HCT116 (cell line): ENCODE results near the gene GJA10. TPM values are rescaled to one million over a fixed set of nuclear protein-coding genes. Genes with fewer than 3 reads are reported as not detected.

ENCODE experiments used
- ATAC-seq: fragments of 200-7000 bp; cut with Tn5 transposase; 2 replicates; pipeline ENCODE4 v1.9.1; 2020; ENCODE audit warnings: mild to moderate bottlenecking, moderate library complexity
- BruUV-seq: library from RNA; stranded (reverse); fragments of 400-500 nt; replicated peaks from 2 replicates; lab custom pipeline; 2021; lab: Mats Ljungman, UMichigan
- CTCF ChIA-PET: fragments of 300-600 bp; sonication (Branson Sonifier 250); formaldehyde crosslinking; loops from one replicate; lab custom pipeline; 2021; ENCODE audit warnings: antibody characterized with exemption; lab: Charles Lee
- POLR2A ChIA-PET: fragments of 300-600, 350-600 bp; sonication (Branson Sonifier 250); formaldehyde crosslinking; loops from one replicate; lab custom pipeline; 2021; ENCODE audit warnings: antibody characterized with exemption; lab: Charles Lee
- RAD21 ChIA-PET, 2 experiments: fragments of 300-600 bp; sonication (Branson Sonifier 250); formaldehyde crosslinking; loops; one replicate each; lab custom pipeline; 2023; ENCODE audit warnings: low total read pairs in 2 of 2; ENCODE audit not compliant: uncharacterized antibody in 2 of 2, unreplicated experiment in 2 of 2, low non-redundant PET in 1 of 2; lab: Charles Lee
- DNase-seq: peaks from one replicate; pipeline ENCODE4 v3.0.0-alpha.2; 2010; ENCODE audit warnings: low read depth, low spot score
- H2AFZ ChIP-seq: fragments of 200-600 bp; shearing (Covaris generic), sonication (generic); 2 replicates; pipeline ENCODE4 v1.6.1; 2017; ENCODE audit warnings: low read depth, mixed run types, mixed read lengths, antibody characterized with exemption, low read length; ENCODE audit not compliant: poor library complexity, severe bottlenecking
- H3K27ac ChIP-seq: 2 replicates; pipeline ENCODE4 v1.5.1; 2012; ENCODE audit warnings: low read depth, low read length
- H3K27me3 ChIP-seq: fragments of 200-600 bp; sonication (generic); 2 replicates; pipeline ENCODE4 v1.6.1; 2016; ENCODE audit warnings: mixed run types, low read length, mixed read lengths; ENCODE audit not compliant: insufficient read depth
- H3K36me3 ChIP-seq, 2 experiments: fragments of 200-500 bp in 1 of 2; fragments of 200-600 bp in 1 of 2; sonication (Bioruptor generic) in 1 of 2; sonication (generic) in 1 of 2; 2 replicates each; pipeline versions ENCODE4 v1.5.1 to v1.6.1; 2014 to 2016; ENCODE audit warnings: low read length in 2 of 2, inconsistent platforms in 1 of 2, mixed read lengths in 1 of 2, mixed run types in 1 of 2; ENCODE audit not compliant: insufficient read depth in 2 of 2, control insufficient read depth in 1 of 2
- H3K4me1 ChIP-seq, 2 experiments: fragments of 200-600 bp in 1 of 2; sonication (generic) in 1 of 2; 2 replicates each; pipeline versions ENCODE4 v1.5.1 to v1.6.1; 2012 to 2017; ENCODE audit warnings: low read length in 2 of 2, inconsistent platforms in 1 of 2, mild to moderate bottlenecking in 1 of 2, mixed read lengths in 1 of 2, mixed run types in 1 of 2, moderate library complexity in 1 of 2; ENCODE audit not compliant: insufficient read depth in 2 of 2, control insufficient read depth in 1 of 2
- H3K4me2 ChIP-seq: fragments of 200-600 bp; sonication (generic); 2 replicates; pipeline ENCODE4 v1.6.1; 2017; ENCODE audit warnings: mixed run types, low read length, mixed read lengths
- H3K4me3 ChIP-seq, 2 experiments: fragments of 200-600 bp in 1 of 2; sonication (generic) in 1 of 2; replicated peaks in 1 of 2; 2 replicates each; pipeline ENCODE4 v1.5.1; 2011 to 2016; ENCODE audit warnings: low read length in 2 of 2, control low read depth in 1 of 2, low read depth in 1 of 2, mild to moderate bottlenecking in 1 of 2, mixed read lengths in 1 of 2, mixed run types in 1 of 2
- H3K79me2 ChIP-seq: fragments of 200-600 bp; sonication (generic); 2 replicates; pipeline ENCODE4 v1.6.1; 2017; ENCODE audit warnings: mild to moderate bottlenecking, mixed run types, low read length, moderate library complexity, mixed read lengths; ENCODE audit not compliant: insufficient read depth
- H3K9ac ChIP-seq: fragments of 200-600 bp; sonication (generic); 2 replicates; pipeline ENCODE4 v1.6.1; 2016; ENCODE audit warnings: low read length, mixed read lengths
- H3K9me2 ChIP-seq: fragments of 200-600 bp; sonication (generic), shearing (Covaris generic); 2 replicates; pipeline ENCODE4 v1.6.1; 2017; ENCODE audit warnings: mixed run types, mild to moderate bottlenecking, moderate library complexity; ENCODE audit not compliant: insufficient read depth
- H3K9me3 ChIP-seq, 2 experiments: fragments of 200-500 bp in 1 of 2; fragments of 200-600 bp in 1 of 2; sonication (Bioruptor generic) in 1 of 2; sonication (generic) in 1 of 2; 2 replicates each; pipeline ENCODE4 v1.6.1; 2014 to 2017; ENCODE audit warnings: low read length in 2 of 2, mixed read lengths in 2 of 2, inconsistent platforms in 1 of 2, low read depth in 1 of 2, mild to moderate bottlenecking in 1 of 2, mixed run types in 1 of 2, moderate library complexity in 1 of 2; ENCODE audit not compliant: control insufficient read depth in 1 of 2, insufficient read depth in 1 of 2
- H4K20me1 ChIP-seq: fragments of 200-600 bp; sonication (generic), shearing (Covaris generic); 2 replicates; pipeline ENCODE4 v1.6.1; 2017; ENCODE audit warnings: mixed run types, mild to moderate bottlenecking, moderate library complexity; ENCODE audit not compliant: insufficient read depth
- CEBPB ChIP-seq: IDR thresholded peaks from 2 replicates; pipeline ENCODE4 v1.6.1; 2012; ENCODE audit warnings: low read depth
- CTCF ChIP-seq, 3 experiments: fragments of 200-600 bp in 1 of 3; sonication (generic) in 1 of 3; IDR thresholded peaks in 2 of 3; conservative IDR thresholded peaks in 1 of 3; 2 replicates each; pipeline ENCODE4 v1.5.1; 2012 to 2017; ENCODE audit warnings: low read depth in 2 of 3, low read length in 2 of 3, antibody characterized with exemption in 1 of 3, borderline replicate concordance in 1 of 3, control low read depth in 1 of 3, mild to moderate bottlenecking in 1 of 3, mixed read lengths in 1 of 3, mixed run types in 1 of 3, moderate library complexity in 1 of 3; ENCODE audit not compliant: insufficient read depth in 1 of 3
- EZH2 ChIP-seq: fragments of 200-600 bp; sonication (generic); IDR thresholded peaks from 2 replicates; pipeline ENCODE4 v1.6.1; 2017; ENCODE audit warnings: antibody characterized with exemption, mixed run types
- FOSL1 ChIP-seq: IDR thresholded peaks from 2 replicates; pipeline ENCODE4 v1.6.1; 2012; ENCODE audit warnings: low read depth
- MAX ChIP-seq: IDR thresholded peaks from 2 replicates; pipeline ENCODE4 v1.6.1; 2012
- REST ChIP-seq: IDR thresholded peaks from 2 replicates; pipeline ENCODE4 v1.6.1; 2012; ENCODE audit warnings: low read depth
- SP1 ChIP-seq: IDR thresholded peaks from 2 replicates; pipeline ENCODE4 v1.6.1; 2012; ENCODE audit warnings: low read depth
- TCF7L2 ChIP-seq: IDR thresholded peaks from 2 replicates; pipeline ENCODE4 v1.7.0; 2011; ENCODE audit warnings: borderline replicate concordance, inconsistent platforms; ENCODE audit not compliant: insufficient read depth, insufficient read length; ENCODE audit errors: extremely low read depth
- ZBTB33 ChIP-seq: IDR thresholded peaks from 2 replicates; pipeline ENCODE4 v1.6.1; 2011; ENCODE audit warnings: mild to moderate bottlenecking, low read length, moderate library complexity; ENCODE audit not compliant: insufficient replicate concordance; ENCODE audit errors: extremely low read depth
- ZNF274 ChIP-seq: fragments of 200-500 bp; sonication (Bioruptor generic); IDR thresholded peaks from 2 replicates; pipeline ENCODE4 v1.6.1; 2014; ENCODE audit warnings: mild to moderate bottlenecking, low read depth, low read length, inconsistent platforms
- intact Hi-C: fragments of 100-400 bp; cut with micrococcal nuclease; formaldehyde crosslinking; loops from 2 replicates; pipeline ENCODE4 v1.10.0; 2022
- total RNA-seq: library from RNA; stranded (reverse); gene quantifications from one replicate; pipeline ENCODE4 v1.2.1, GENCODE V29; 2021; ENCODE audit not compliant: unreplicated experiment

The GJA10 gene
- total RNA-seq, 1 experiment from 2014 or later, result not detected

- Histone ChIP-seq H3K9ac (no peak overlapping the region), H3K4me1 (peaks cover 0 to under 1% of the 10 kb centered on the region in 2 experiments; a peak in 1 of 4 replicates), H3K79me2 (no peaks in the 10 kb centered on the region), H3K27ac (no peak overlapping the region), H3K27me3 (no peaks in the 10 kb centered on the region)
- POLR2A ChIA-PET, result no interaction called here
- no peak for TF ChIP-seq CTCF (IDR thresholded peaks at IDR 0.05 in 2 of 3, conservative IDR thresholded peaks at IDR 0.05 in 1 of 3; ENCODE audit: borderline replicate concordance in 1 of 3, insufficient read depth in 1 of 3, low read depth in 2 of 3, low read length in 2 of 3)
- no peak for TF ChIP-seq REST
- no peak for TF ChIP-seq SP1
- no peak for TF ChIP-seq EZH2
- no peak for TF ChIP-seq MAX
- TF ChIP-seq TCF7L2, result no peak
- TF ChIP-seq ZBTB33, result no peak
- no peak for TF ChIP-seq ZNF274
- TF ChIP-seq FOSL1, result no peak
- no peak for TF ChIP-seq CEBPB
- TF ChIP-seq, all 23 proteins: peak for 0
- DNase-seq (no peak), ATAC-seq (no peak)
- ChIA-PET RAD21 (no interaction called here), CTCF (no interaction called here)
- Histone ChIP-seq H3K9me3 (no peaks in the 10 kb centered on the region), H3K4me3 (no peak overlapping the region), H3K36me3 (no peaks in the 10 kb centered on the region), H4K20me1 (no peaks in the 10 kb centered on the region), H3K9me2 (no peaks in the 10 kb centered on the region), H3K4me2 (no peak overlapping the region), H2AFZ (no peak overlapping the region)
- BruUV-seq, result no TSS peak
- intact Hi-C loops, result no loop called here
Observed at GRCh38 chr6:89927264-89927663, 33.0 kb downstream of the GJA10 start.
